Measurements from ENCODE around the gene ZMIZ1.

DNA sequence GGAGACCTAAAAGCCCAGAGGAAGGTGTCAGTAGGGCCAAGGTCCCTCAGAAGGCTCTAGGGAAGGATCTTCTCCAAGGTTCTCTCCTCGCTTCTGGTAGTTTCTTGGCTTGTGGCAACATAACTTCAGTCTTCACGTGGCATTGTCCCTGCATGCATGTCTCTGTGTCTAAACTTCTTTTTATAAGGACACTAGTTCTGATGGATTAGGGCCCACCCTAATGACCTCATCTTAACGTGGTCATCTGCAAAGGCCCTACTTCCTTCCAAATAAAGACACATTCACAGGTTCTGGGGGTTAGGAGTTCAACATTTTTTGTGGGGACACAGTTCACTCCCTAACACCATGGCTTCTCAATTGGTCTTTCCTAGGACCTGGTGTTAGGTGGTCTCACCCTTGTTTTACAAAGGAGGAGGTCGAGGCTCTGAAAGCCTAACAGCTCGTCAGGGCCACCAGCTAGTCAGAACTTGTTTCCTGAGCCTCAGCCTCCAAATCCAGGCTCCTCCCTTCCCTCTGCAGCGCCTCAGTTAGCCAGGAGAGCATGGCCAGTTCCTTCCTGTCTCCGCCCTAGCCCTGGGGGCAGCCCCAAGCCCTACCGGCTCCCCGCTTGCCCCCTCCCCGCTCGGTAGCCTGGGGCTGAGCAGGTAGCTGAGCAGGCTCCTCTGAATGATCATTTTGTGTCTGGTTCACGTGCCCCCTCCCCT lies 168.8 kb downstream of the ZMIZ1 start:
- TF ChIP-seq POLR2A (IDR thresholded peaks at IDR 0.05): no peak
- no peak for TF ChIP-seq CTCF (IDR thresholded peaks at IDR 0.05)

Measured in adrenal gland (tissue), 5 donors.